K562 treated with DMSO at 1 percent for 48 hours (cell line): ENCODE measurements around the gene HOXA2. TPM values are rescaled to one million over a fixed set of nuclear protein-coding genes. Genes with fewer than 3 reads are reported as not detected.

Source experiments
- total RNA-seq: library from RNA; unstranded; fragments of 300-600 nt; gene quantifications from 2 replicates; pipeline ENCODE4 v1.2.3, GENCODE V29; 2022; ENCODE audit warnings: low replicate concordance; ENCODE audit errors: extremely low read depth

HOXA2 gene
- total RNA-seq = not detected in 2 replicates

GRCh38 chr7:27102581-27103442, at the start of gene HOXA2:
TSS of gene HOXA2 (minus strand) at chr7:27102683. CDS start at chr7:27102500, 183 bp downstream.

GRCh38 chr7:27147199-27148030, 44.9 kb upstream of the HOXA2 start, which contains the start of gene HOXA6:
TSS of gene HOXA6 (minus strand) at chr7:27147774. CDS start at chr7:27147749, 25 bp downstream.

GRCh38 chr7:27143023-27143949, 40.8 kb upstream of the HOXA2 start, which contains the start of gene HOXA5:
TSS of gene HOXA5 (minus strand) at chr7:27143681. CDS start at chr7:27143607, 74 bp downstream.

GRCh38 chr7:27130540-27131389, 28.3 kb upstream of the HOXA2 start, which contains the start of gene HOXA4:
TSS of gene HOXA4 (minus strand) at chr7:27130757. CDS start at chr7:27130733, 24 bp downstream.

GRCh38 chr7:27095897-27096767, 6.4 kb downstream of the HOXA2 start, which contains the start of gene HOXA1:
TSS of gene HOXA1 (minus strand) at chr7:27096000. CDS start at chr7:27095912, 88 bp downstream.

Other genes starting within 250 kb of the HOXA2 start
- not detected in 2 replicates for gene SKAP2, start 238.1 kb downstream of the HOXA2 start, total RNA-seq
- not detected in 2 replicates for gene HOXA1, start 6.7 kb downstream of the HOXA2 start, total RNA-seq
- not detected in 2 replicates for gene HOXA4, start 28.1 kb upstream of the HOXA2 start, total RNA-seq
- gene HOXA5, start 41.0 kb upstream of the HOXA2 start, total RNA-seq = not detected in 2 replicates
- gene HOXA6, start 45.1 kb upstream of the HOXA2 start, total RNA-seq = not detected in 2 replicates
- not detected in 2 replicates for gene HOXA3, start 49.9 kb upstream of the HOXA2 start, total RNA-seq
- gene HOXA7, start 54.0 kb upstream of the HOXA2 start, total RNA-seq = not detected in 2 replicates
- not detected in 2 replicates for gene HOXA9, start 62.9 kb upstream of the HOXA2 start, total RNA-seq
- gene HOXA10, start 71.6 kb upstream of the HOXA2 start, total RNA-seq = not detected in 2 replicates
- not detected in 2 replicates for gene HOXA11, start 82.5 kb upstream of the HOXA2 start, total RNA-seq
- not detected in 2 replicates for gene HOXA13, start 97.4 kb upstream of the HOXA2 start, total RNA-seq
- gene EVX1, start 140.1 kb upstream of the HOXA2 start, total RNA-seq = not detected in 2 replicates